HepG2 (cell line): ENCODE results near the gene RRAS. TPM values are rescaled to one million over a fixed set of nuclear protein-coding genes. Genes with fewer than 3 reads are reported as not detected.

ENCODE experiments used
- ARID2 ChIP-seq: sonication (generic); formaldehyde crosslinking; IDR thresholded peaks from 2 replicates; pipeline ENCODE4 v1.8.1; 2022; ENCODE audit warnings: mild to moderate bottlenecking, missing genetic modification reagents, borderline replicate concordance
- FOXP4 ChIP-seq: sonication (generic); formaldehyde crosslinking; IDR thresholded peaks from 2 replicates; pipeline ENCODE4 v1.4.0; 2020; ENCODE audit warnings: missing genetic modification reagents
- KDM3A ChIP-seq: IDR thresholded peaks from 2 replicates; pipeline ENCODE4 v1.6.1; 2018; ENCODE audit warnings: low read depth, missing compliant biosample characterization
- MEF2D ChIP-seq: sonication (generic); formaldehyde crosslinking; IDR thresholded peaks from 2 replicates; pipeline ENCODE4 v1.5.1; 2020; ENCODE audit warnings: mild to moderate bottlenecking, missing genetic modification reagents
- PPARG ChIP-seq: conservative IDR thresholded peaks from 2 replicates; pipeline ENCODE4 v1.6.1; 2016; ENCODE audit warnings: missing biosample characterization, missing genetic modification reagents
- RBAK ChIP-seq: sonication (generic); formaldehyde crosslinking; IDR thresholded peaks from 2 replicates; pipeline ENCODE4 v1.5.1; 2020; ENCODE audit warnings: mild to moderate bottlenecking, missing genetic modification reagents
- SIN3A ChIP-seq: IDR thresholded peaks from 2 replicates; pipeline ENCODE4 v1.6.1; 2011; ENCODE audit warnings: low read depth, mild to moderate bottlenecking, control low read depth, low read length, borderline replicate concordance
- SOX6 ChIP-seq, 2 experiments: fragments of 450-650 bp in 1 of 2; sonication (generic) in 1 of 2; formaldehyde crosslinking in 1 of 2; IDR thresholded peaks; 2 replicates each; pipeline versions ENCODE4 v1.4.0 to v1.6.1; 2017 to 2020; ENCODE audit warnings: antibody characterized with exemption in 1 of 2, mild to moderate bottlenecking in 1 of 2, missing genetic modification reagents in 1 of 2
- YEATS2 ChIP-seq: sonication (generic); formaldehyde crosslinking; IDR thresholded peaks from 2 replicates; pipeline ENCODE4 v1.4.0; 2020; ENCODE audit warnings: missing genetic modification reagents, borderline replicate concordance
- ZFP1 ChIP-seq: IDR thresholded peaks from 2 replicates; pipeline ENCODE4 v1.6.1; 2016
- ZFP41 ChIP-seq: sonication (generic); formaldehyde crosslinking; IDR thresholded peaks from 2 replicates; pipeline ENCODE4 v1.4.0; 2020; ENCODE audit warnings: mild to moderate bottlenecking, missing genetic modification reagents, borderline replicate concordance
- ZFP82 ChIP-seq: sonication (generic); formaldehyde crosslinking; IDR thresholded peaks from 2 replicates; pipeline ENCODE4 v1.5.1; 2020; ENCODE audit warnings: mild to moderate bottlenecking, missing genetic modification reagents, borderline replicate concordance
- ZNF124 ChIP-seq: sonication (generic); formaldehyde crosslinking; IDR thresholded peaks from 2 replicates; pipeline ENCODE4 v1.4.0; 2020; ENCODE audit warnings: missing genetic modification reagents
- ZNF329 ChIP-seq: sonication (generic); formaldehyde crosslinking; IDR thresholded peaks from 2 replicates; pipeline ENCODE4 v1.9.0; 2021; ENCODE audit warnings: low read depth, mild to moderate bottlenecking, missing genetic modification reagents
- ZNF34 ChIP-seq: sonication (generic); formaldehyde crosslinking; IDR thresholded peaks from 2 replicates; pipeline ENCODE4 v1.4.0; 2020; ENCODE audit warnings: mild to moderate bottlenecking, missing genetic modification reagents, borderline replicate concordance
- ZNF503 ChIP-seq: sonication (generic); formaldehyde crosslinking; IDR thresholded peaks from 2 replicates; pipeline ENCODE4 v1.4.0; 2020; ENCODE audit warnings: missing genetic modification reagents
- ZNF878 ChIP-seq: sonication (generic); formaldehyde crosslinking; IDR thresholded peaks from 2 replicates; pipeline ENCODE4 v1.8.1; 2023; ENCODE audit warnings: mild to moderate bottlenecking, missing genetic modification reagents, moderate library complexity
- polyA plus RNA-seq, 8 experiments: library from polyadenylated mRNA; depleted of rRNA in 3 of 8; stranded (reverse) in 7 of 8; unstranded in 1 of 8; fragments of >200 nt; fragmentation: Illumina TruSeq in 4 of 8; extraction: Trizol in 4 of 8; gene quantifications; 2 replicates each; pipeline versions ENCODE4 v1.2.1 to v1.2.3, GENCODE V29; 2011 to 2016; ENCODE audit warnings: low read depth in 4 of 8, missing spikeins in 1 of 8, mixed read lengths in 1 of 8; ENCODE audit not compliant: insufficient read depth in 1 of 8
- total RNA-seq, 5 experiments: library from RNA; depleted of rRNA; stranded (reverse); fragments of >200 nt; fragmentation: Illumina TruSeq; extraction: Trizol; gene quantifications; 2 replicates each; pipeline ENCODE4 v1.2.3, GENCODE V29; 2016; ENCODE audit warnings: low read depth in 1 of 5
- TF ChIP-seq, protein P1 (sequence below): sonication (generic); formaldehyde crosslinking; IDR thresholded peaks from 2 replicates; pipeline ENCODE4 v1.4.0; 2020; ENCODE audit warnings: missing genetic modification reagents, borderline replicate concordance
- TF ChIP-seq, protein P2 (sequence below): sonication (generic); formaldehyde crosslinking; IDR thresholded peaks from 2 replicates; pipeline ENCODE4 v1.8.0; 2022; ENCODE audit warnings: mild to moderate bottlenecking, missing genetic modification reagents, moderate library complexity

Gene RRAS
- total and polyA plus RNA-seq, 2 of the 13 experiments (the other 11 are each of a cell fraction or from before 2014, with no cell fraction given), result 1.5 to 12.0 TPM

DNA sequence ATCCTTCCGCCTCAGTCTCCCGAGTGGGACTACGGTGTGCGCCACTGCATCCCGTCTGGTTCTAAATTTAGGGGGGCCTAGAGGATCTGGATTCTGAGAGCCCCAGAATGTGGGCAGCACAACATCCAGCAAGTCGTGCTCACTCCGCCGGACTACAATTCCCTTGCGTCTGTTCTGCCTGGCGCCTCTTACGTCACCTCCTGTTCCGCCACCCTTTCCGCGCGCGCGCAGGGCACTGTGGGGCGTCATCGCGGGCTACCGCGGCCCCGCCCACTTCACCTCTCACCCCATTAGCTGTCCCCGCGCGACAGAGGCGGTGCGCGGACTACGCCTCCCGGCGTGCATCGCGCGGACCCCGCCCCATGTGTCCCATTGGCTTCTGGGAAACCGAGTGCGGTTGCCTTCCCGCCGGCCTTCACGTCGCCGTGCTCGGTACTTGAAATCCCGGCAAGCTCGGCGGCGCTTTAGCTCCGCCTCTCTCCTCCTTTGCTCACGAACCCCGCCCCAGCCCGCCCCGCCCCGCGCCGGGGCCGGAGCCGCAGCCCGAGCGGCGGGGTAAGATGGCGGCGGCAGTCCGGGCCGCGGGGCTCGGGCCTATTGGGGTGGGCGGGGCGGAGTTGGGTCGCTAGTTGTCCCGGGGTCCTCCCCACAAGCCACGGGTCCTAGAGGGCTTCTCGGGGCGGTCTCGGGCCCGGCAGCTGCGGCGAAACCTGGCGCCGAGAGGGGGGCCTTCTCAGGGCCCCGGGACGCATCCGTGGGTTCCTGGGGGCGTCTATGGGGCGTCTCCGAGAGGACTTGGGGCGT is 1.9 kb upstream of the RRAS start, which contains the start of gene SCAF1 (continued):
- TF ChIP-seq RBAK, result no peak
- peak; percentile 86; the same call in 1 of the 2 replicates for TF ChIP-seq ZFP82 (CRISPR knock-in tag)
- no peak for TF ChIP-seq ZNF878 (CRISPR knock-in tag)
- TF ChIP-seq, protein P1, sequence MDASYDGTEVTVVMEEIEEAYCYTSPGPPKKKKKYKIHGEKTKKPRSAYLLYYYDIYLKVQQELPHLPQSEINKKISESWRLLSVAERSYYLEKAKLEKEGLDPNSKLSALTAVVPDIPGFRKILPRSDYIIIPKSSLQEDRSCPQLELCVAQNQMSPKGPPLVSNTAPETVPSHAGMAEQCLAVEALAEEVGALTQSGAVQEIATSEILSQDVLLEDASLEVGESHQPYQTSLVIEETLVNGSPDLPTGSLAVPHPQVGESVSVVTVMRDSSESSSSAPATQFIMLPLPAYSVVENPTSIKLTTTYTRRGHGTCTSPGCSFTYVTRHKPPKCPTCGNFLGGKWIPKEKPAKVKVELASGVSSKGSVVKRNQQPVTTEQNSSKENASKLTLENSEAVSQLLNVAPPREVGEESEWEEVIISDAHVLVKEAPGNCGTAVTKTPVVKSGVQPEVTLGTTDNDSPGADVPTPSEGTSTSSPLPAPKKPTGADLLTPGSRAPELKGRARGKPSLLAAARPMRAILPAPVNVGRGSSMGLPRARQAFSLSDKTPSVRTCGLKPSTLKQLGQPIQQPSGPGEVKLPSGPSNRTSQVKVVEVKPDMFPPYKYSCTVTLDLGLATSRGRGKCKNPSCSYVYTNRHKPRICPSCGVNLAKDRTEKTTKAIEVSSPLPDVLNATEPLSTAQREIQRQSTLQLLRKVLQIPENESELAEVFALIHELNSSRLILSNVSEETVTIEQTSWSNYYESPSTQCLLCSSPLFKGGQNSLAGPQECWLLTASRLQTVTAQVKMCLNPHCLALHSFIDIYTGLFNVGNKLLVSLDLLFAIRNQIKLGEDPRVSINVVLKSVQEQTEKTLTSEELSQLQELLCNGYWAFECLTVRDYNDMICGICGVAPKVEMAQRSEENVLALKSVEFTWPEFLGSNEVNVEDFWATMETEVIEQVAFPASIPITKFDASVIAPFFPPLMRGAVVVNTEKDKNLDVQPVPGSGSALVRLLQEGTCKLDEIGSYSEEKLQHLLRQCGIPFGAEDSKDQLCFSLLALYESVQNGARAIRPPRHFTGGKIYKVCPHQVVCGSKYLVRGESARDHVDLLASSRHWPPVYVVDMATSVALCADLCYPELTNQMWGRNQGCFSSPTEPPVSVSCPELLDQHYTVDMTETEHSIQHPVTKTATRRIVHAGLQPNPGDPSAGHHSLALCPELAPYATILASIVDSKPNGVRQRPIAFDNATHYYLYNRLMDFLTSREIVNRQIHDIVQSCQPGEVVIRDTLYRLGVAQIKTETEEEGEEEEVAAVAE (CRISPR knock-in tag), result no peak
- TF ChIP-seq MEF2D (CRISPR knock-in tag), result peak; percentile 48; the same call in 1 of the 2 replicates
- no peak for TF ChIP-seq ZNF34
- TF ChIP-seq YEATS2 (CRISPR knock-in tag), result peak; percentile 84
- no peak; the same call in 1 of the 2 replicates for TF ChIP-seq ZFP1 (CRISPR knock-in tag)
- TF ChIP-seq, protein P2, sequence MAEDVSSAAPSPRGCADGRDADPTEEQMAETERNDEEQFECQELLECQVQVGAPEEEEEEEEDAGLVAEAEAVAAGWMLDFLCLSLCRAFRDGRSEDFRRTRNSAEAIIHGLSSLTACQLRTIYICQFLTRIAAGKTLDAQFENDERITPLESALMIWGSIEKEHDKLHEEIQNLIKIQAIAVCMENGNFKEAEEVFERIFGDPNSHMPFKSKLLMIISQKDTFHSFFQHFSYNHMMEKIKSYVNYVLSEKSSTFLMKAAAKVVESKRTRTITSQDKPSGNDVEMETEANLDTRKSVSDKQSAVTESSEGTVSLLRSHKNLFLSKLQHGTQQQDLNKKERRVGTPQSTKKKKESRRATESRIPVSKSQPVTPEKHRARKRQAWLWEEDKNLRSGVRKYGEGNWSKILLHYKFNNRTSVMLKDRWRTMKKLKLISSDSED (CRISPR knock-in tag), result no peak
- peak; percentile 56; the same call in 1 of the 2 replicates for TF ChIP-seq SIN3A
- peak; percentile 100 for TF ChIP-seq PPARG
- no peak for TF ChIP-seq ARID2
- no peak; the same call in 1 of the 2 replicates for TF ChIP-seq ZNF329 (CRISPR knock-in tag)
- no peak for TF ChIP-seq SOX6 (IDR thresholded peaks at IDR 0.05)
- peak; percentile 69; the same call in 1 of the 2 replicates for TF ChIP-seq SOX6 (CRISPR knock-in tag; IDR thresholded peaks at IDR 0.05)
- TF ChIP-seq FOXP4, result no peak
- TF ChIP-seq KDM3A (CRISPR knock-in tag), result peak; percentile 72; the same call in 1 of the 2 replicates
- no peak; the same call in 1 of the 2 replicates for TF ChIP-seq ZNF503 (CRISPR knock-in tag)
- TF ChIP-seq ZFP41 (CRISPR knock-in tag), result no peak
- peak; percentile 22; the same call in 1 of the 2 replicates for TF ChIP-seq ZNF124 (CRISPR knock-in tag)
